HepG2 (cell line): ENCODE measurements around the gene PRSS21. TPM values are rescaled to one million over a fixed set of nuclear protein-coding genes. Genes with fewer than 3 reads are reported as not detected.

Experiments used
- ATAC-seq: fragments of 200-7000 bp; cut with Tn5 transposase; 3 replicates; pipeline ENCODE4 v1.9.1; 2020; ENCODE audit warnings: mild to moderate bottlenecking, moderate library complexity
- BruUV-seq: library from RNA; stranded (reverse); fragments of 400-500 nt; replicated peaks from 2 replicates; lab custom pipeline; 2021; lab: Mats Ljungman, UMichigan
- CTCF ChIA-PET: fragments of 300-600 bp; formaldehyde crosslinking; extraction: SDS; loops from one replicate; lab custom pipeline; 2021; ENCODE audit warnings: low total read pairs, inconsistent platforms, low intra/inter-chr PET ratio; lab: Yijun Ruan, JAX
- POLR2A ChIA-PET: fragments of 350-600 bp; sonication (Branson Sonifier 250); formaldehyde crosslinking; loops from one replicate; lab custom pipeline; 2020; ENCODE audit warnings: antibody characterized with exemption, inconsistent platforms; lab: Yijun Ruan, JAX
- DNase-seq: peaks from one replicate; pipeline ENCODE4 v3.0.0-alpha.2; 2015; ENCODE audit warnings: low spot score
- FAIRE-seq: peaks from 3 replicates; lab custom pipeline; 2011; peaks lifted over from hg19 to GRCh38; lab: Jason Lieb, UNC
- H2AFZ ChIP-seq: one replicate; pipeline ENCODE4 v1.6.1; 2011; ENCODE audit warnings: low read length, inconsistent platforms
- H3K27ac ChIP-seq: fragments of 300-600 bp; 3 replicates; pipeline ENCODE4 v1.8.0; 2011; ENCODE audit warnings: mixed run types, mild to moderate bottlenecking, mixed read lengths, low read length, inconsistent platforms; ENCODE audit not compliant: insufficient read depth; ENCODE audit errors: extremely low read length
- H3K27me3 ChIP-seq, 2 experiments: fragments of 200-600 bp in 1 of 2; 2 replicates in 1 of 2; 3 replicates in 1 of 2; pipeline versions ENCODE4 v1.6.0 to v1.8.0; 2011; ENCODE audit warnings: low read length in 2 of 2, mild to moderate bottlenecking in 2 of 2, moderate library complexity in 2 of 2, inconsistent platforms in 1 of 2; ENCODE audit not compliant: insufficient read depth in 2 of 2, control insufficient read depth in 1 of 2
- H3K36me3 ChIP-seq, 2 experiments: fragments of 200-600 bp in 1 of 2; replicated peaks in 1 of 2; 2 replicates in 1 of 2; 3 replicates in 1 of 2; pipeline versions ENCODE4 v1.5.1 to v1.8.0; 2011; ENCODE audit warnings: low read length in 2 of 2, inconsistent platforms in 1 of 2; ENCODE audit not compliant: insufficient read depth in 2 of 2, control insufficient read depth in 1 of 2
- H3K4me1 ChIP-seq: 2 replicates; pipeline ENCODE4 v1.5.1; 2012; ENCODE audit warnings: low read length, inconsistent platforms; ENCODE audit not compliant: insufficient read depth
- H3K4me2 ChIP-seq: 2 replicates; pipeline ENCODE4 v1.6.0; 2011; ENCODE audit warnings: low read depth, low read length, inconsistent platforms
- H3K4me3 ChIP-seq, 3 experiments: fragments of 200-600 bp in 1 of 3; sonication (generic), shearing (Covaris generic) in 1 of 3; replicated peaks in 1 of 3; 2 replicates each; pipeline ENCODE4 v1.5.1; 2011 to 2016; ENCODE audit warnings: low read length in 3 of 3, inconsistent platforms in 2 of 3, low read depth in 2 of 3, mild to moderate bottlenecking in 2 of 3, control low read depth in 1 of 3, mixed read lengths in 1 of 3; ENCODE audit not compliant: insufficient read depth in 1 of 3
- H3K79me2 ChIP-seq: one replicate; pipeline ENCODE4 v1.6.1; 2011; ENCODE audit warnings: low read length, inconsistent platforms; ENCODE audit not compliant: insufficient read depth
- H3K9ac ChIP-seq: 2 replicates; pipeline ENCODE4 v1.6.0; 2011; ENCODE audit warnings: mild to moderate bottlenecking, low read depth, low read length, inconsistent platforms; ENCODE audit not compliant: insufficient read depth
- H3K9me3 ChIP-seq: 2 replicates; pipeline ENCODE4 v1.5.1; 2012; ENCODE audit warnings: mild to moderate bottlenecking, low read length
- H4K20me1 ChIP-seq: 2 replicates; pipeline ENCODE4 v1.6.0; 2011; ENCODE audit warnings: inconsistent platforms, mild to moderate bottlenecking, low read length, moderate library complexity; ENCODE audit not compliant: insufficient read depth
- ARNTL ChIP-seq: sonication (generic); formaldehyde crosslinking; IDR thresholded peaks from 2 replicates; pipeline ENCODE4 v1.4.0; 2020; ENCODE audit warnings: mild to moderate bottlenecking, missing genetic modification reagents
- ATAD3A ChIP-seq: sonication (generic); formaldehyde crosslinking; IDR thresholded peaks from 2 replicates; pipeline ENCODE4 v1.4.0; 2020; ENCODE audit warnings: missing genetic modification reagents
- GPN1 ChIP-seq: sonication (generic); formaldehyde crosslinking; IDR thresholded peaks from 2 replicates; pipeline ENCODE4 v1.5.1; 2020; ENCODE audit warnings: missing genetic modification reagents, borderline replicate concordance
- MXI1 ChIP-seq: IDR thresholded peaks from 3 replicates; pipeline ENCODE4 v1.6.1; 2012; ENCODE audit warnings: low read depth, low read length, inconsistent platforms, borderline replicate concordance
- SMAD1 ChIP-seq: sonication (generic); formaldehyde crosslinking; IDR thresholded peaks from 2 replicates; pipeline ENCODE4 v1.4.0; 2020; ENCODE audit warnings: missing genetic modification reagents, low read depth, mild to moderate bottlenecking, borderline replicate concordance
- SRSF9 ChIP-seq: fragments of 200-400 bp; formaldehyde crosslinking; IDR thresholded peaks from 2 replicates; pipeline ENCODE4 v1.6.1; 2018; ENCODE audit warnings: borderline replicate concordance, mild to moderate bottlenecking, low read depth, low read length; ENCODE audit not compliant: insufficient read depth, poor library complexity, severe bottlenecking
- U2AF1 ChIP-seq: fragments of 200-400 bp; formaldehyde crosslinking; optimal IDR thresholded peaks from 2 replicates; pipeline ENCODE3; 2017; ENCODE audit warnings: mild to moderate bottlenecking, low read depth, low read length
- ZNF20 ChIP-seq: sonication (generic); formaldehyde crosslinking; IDR thresholded peaks from 2 replicates; pipeline ENCODE4 v1.4.0; 2020; ENCODE audit warnings: mild to moderate bottlenecking, moderate library complexity, missing genetic modification reagents
- ZNF546 ChIP-seq: sonication (generic); formaldehyde crosslinking; conservative IDR thresholded peaks from 2 replicates; pipeline ENCODE4 v1.8.1; 2023; ENCODE audit warnings: mild to moderate bottlenecking, missing genetic modification reagents
- ZNF678 ChIP-seq: sonication (generic); formaldehyde crosslinking; IDR thresholded peaks from 2 replicates; pipeline ENCODE4 v1.4.0; 2020; ENCODE audit warnings: mild to moderate bottlenecking, missing genetic modification reagents
- ZNF710 ChIP-seq: sonication (generic); formaldehyde crosslinking; IDR thresholded peaks from 2 replicates; pipeline ENCODE4 v1.5.0; 2020; ENCODE audit warnings: mild to moderate bottlenecking, missing genetic modification reagents, borderline replicate concordance
- ZNF761 ChIP-seq: sonication (generic); formaldehyde crosslinking; conservative IDR thresholded peaks from 2 replicates; pipeline ENCODE4 v1.4.0; 2020; ENCODE audit warnings: mild to moderate bottlenecking, missing genetic modification reagents
- ZNF878 ChIP-seq: sonication (generic); formaldehyde crosslinking; IDR thresholded peaks from 2 replicates; pipeline ENCODE4 v1.8.1; 2023; ENCODE audit warnings: mild to moderate bottlenecking, missing genetic modification reagents, moderate library complexity
- ZSCAN12 ChIP-seq: sonication (generic); formaldehyde crosslinking; IDR thresholded peaks from 2 replicates; pipeline ENCODE4 v1.9.0; 2021; ENCODE audit warnings: mild to moderate bottlenecking, missing genetic modification reagents
- WGBS: methylation state at CpG from one replicate; pipeline ENCODE4 v1.1.6; 2017; ENCODE audit warnings: low lambda C conversion rate; 5-methylcytosine and 5-hydroxymethylcytosine counted together
- in situ Hi-C: cut with HindIII; loops from 2 replicates; pipeline ENCODE4 v1.10.0; 2017; ENCODE audit warnings: low pct_unique_long_range_greater_than_20kb; ENCODE audit not compliant: extremely low pct_ligation_motif_present
- intact Hi-C: fragments of 100-400 bp; cut with micrococcal nuclease; formaldehyde crosslinking; loops from one replicate; pipeline ENCODE4 v1.10.0; 2022; ENCODE audit not compliant: unreplicated experiment
- polyA plus RNA-seq, 8 experiments: library from polyadenylated mRNA; depleted of rRNA in 3 of 8; stranded (reverse) in 7 of 8; unstranded in 1 of 8; fragments of >200 nt; fragmentation: Illumina TruSeq in 4 of 8; extraction: Trizol in 4 of 8; gene quantifications; 2 replicates each; pipeline versions ENCODE4 v1.2.1 to v1.2.3, GENCODE V29; 2011 to 2016; ENCODE audit warnings: low read depth in 4 of 8, missing spikeins in 1 of 8, mixed read lengths in 1 of 8; ENCODE audit not compliant: insufficient read depth in 1 of 8
- total RNA-seq, 5 experiments: library from RNA; depleted of rRNA; stranded (reverse); fragments of >200 nt; fragmentation: Illumina TruSeq; extraction: Trizol; gene quantifications; 2 replicates each; pipeline ENCODE4 v1.2.3, GENCODE V29; 2016; ENCODE audit warnings: low read depth in 1 of 5

PRSS21 gene
- total and polyA plus RNA-seq, 2 of the 13 experiments (the other 11 are each of a cell fraction or from before 2014, with no cell fraction given) = not detected

- no peaks in the 10 kb centered on the region for H3K79me2 ChIP-seq
- WGBS = 27% methylated on average over 6 of the region's 18 CpGs
- peaks cover 6% of the 10 kb centered on the region; the same call in 1 of the 2 replicates for H3K9me3 ChIP-seq
- H3K36me3 ChIP-seq = no peaks in the 10 kb centered on the region
- H3K9ac ChIP-seq = no peak overlapping the region
- intact Hi-C loops = loop anchor here (1.0 to 2.0 kb wide), 2 partner anchors 15 kb away; no protein-coding TSS in a partner anchor
- CTCF ChIA-PET = interaction anchor here (4.2 kb wide), 1 partner anchor 15 kb away, joined by 30 read pairs; no protein-coding TSS in a partner anchor
- TF ChIP-seq ARNTL (no peak), MXI1 (no peak), ZNF678 (no peak), SMAD1 (CRISPR knock-in tag) (no peak), U2AF1 (no peak), GPN1 (CRISPR knock-in tag) (no peak), ZNF710 (CRISPR knock-in tag) (no peak), SRSF9 (no peak), ATAD3A (CRISPR knock-in tag) (no peak), ZSCAN12 (no peak), ZNF546 (CRISPR knock-in tag) (no peak), ZNF20 (CRISPR knock-in tag) (no peak), ZNF878 (no peak), ZNF761 (no peak)
- H3K4me2 ChIP-seq = no peak overlapping the region
- no peak overlapping the region for H2AFZ ChIP-seq
- no peak for FAIRE-seq
- peaks cover 0 to 14% of the 10 kb centered on the region in 2 experiments; a peak in 2 of 5 replicates for H3K27me3 ChIP-seq
- no peak overlapping the region for H3K27ac ChIP-seq
- no peaks in the 10 kb centered on the region for H4K20me1 ChIP-seq
- no TSS peak for BruUV-seq
- peaks cover 11% of the 10 kb centered on the region for H3K4me1 ChIP-seq
- no peak for ATAC-seq
- DNase-seq = no peak
- POLR2A ChIA-PET = interaction anchor here (0.6 to 1.9 kb wide), 2 partner anchors 15 to 115 kb away, joined by 3 to 15 read pairs; no protein-coding TSS in a partner anchor
- no peak overlapping the region for H3K4me3 ChIP-seq
- in situ Hi-C loops = no loop called here
Observed at GRCh38 chr16:2853531-2854073, 36.6 kb downstream of the PRSS21 start.
